ENCODE measurements around the gene IL1RL2.

Gene IL1RL2

GRCh38 chr2:102181919-102182635, 4.7 kb upstream of the IL1RL2 start:
- no peaks in the 10 kb centered on the region for H3K9me3 ChIP-seq (ENCODE audit: low read length)
- H3K4me2 ChIP-seq (ENCODE audit: low read length): no peak overlapping the region
- H3K9me2 ChIP-seq (ENCODE audit: low read depth, low read length): no peaks in the 10 kb centered on the region
- no peak for TF ChIP-seq CTCF (IDR thresholded peaks at IDR 0.05; ENCODE audit: low read length)
- TF ChIP-seq EZH2 (IDR thresholded peaks at IDR 0.05; ENCODE audit: borderline replicate concordance, low read length): no peak
- H3K9ac ChIP-seq (ENCODE audit: low read length): no peak overlapping the region
- H2AFZ ChIP-seq (ENCODE audit: low read length): no peak overlapping the region
- no peaks in the 10 kb centered on the region for H4K20me1 ChIP-seq (ENCODE audit: insufficient read depth, low read length)
- no peaks in the 10 kb centered on the region for H3F3A ChIP-seq (ENCODE audit: insufficient read depth, low read length)
- H3K79me2 ChIP-seq (ENCODE audit: insufficient read depth, low read length): no peaks in the 10 kb centered on the region
- no peaks in the 10 kb centered on the region for H3K27me3 ChIP-seq (ENCODE audit: insufficient read depth, low read length)
- no peaks in the 10 kb centered on the region for H3K36me3 ChIP-seq (ENCODE audit: insufficient read depth, low read length)
- no peaks in the 10 kb centered on the region for H3K4me1 ChIP-seq (ENCODE audit: insufficient read depth, low read length, severe bottlenecking)
- H3K4me3 ChIP-seq (ENCODE audit: low read depth, low read length, poor library complexity, severe bottlenecking): no peak overlapping the region
- H3K27ac ChIP-seq (ENCODE audit: low read depth, low read length, poor library complexity, severe bottlenecking): no peak overlapping the region

GRCh38 chr2:102184018-102184417, 2.8 kb upstream of the IL1RL2 start:
- no peaks in the 10 kb centered on the region for H3F3A ChIP-seq (ENCODE audit: insufficient read depth, low read length)
- no peak overlapping the region for H3K4me2 ChIP-seq (ENCODE audit: low read length)
- no peaks in the 10 kb centered on the region for H3K9me2 ChIP-seq (ENCODE audit: low read depth, low read length)
- H3K4me1 ChIP-seq (ENCODE audit: insufficient read depth, low read length, severe bottlenecking): no peaks in the 10 kb centered on the region
- no peaks in the 10 kb centered on the region for H3K27me3 ChIP-seq (ENCODE audit: insufficient read depth, low read length)
- no peaks in the 10 kb centered on the region for H4K20me1 ChIP-seq (ENCODE audit: insufficient read depth, low read length)
- no peak overlapping the region for H3K9ac ChIP-seq (ENCODE audit: low read length)
- no peaks in the 10 kb centered on the region for H3K79me2 ChIP-seq (ENCODE audit: insufficient read depth, low read length)
- no peaks in the 10 kb centered on the region for H3K36me3 ChIP-seq (ENCODE audit: insufficient read depth, low read length)
- H3K4me3 ChIP-seq (ENCODE audit: low read depth, low read length, poor library complexity, severe bottlenecking): no peak overlapping the region
- H2AFZ ChIP-seq (ENCODE audit: low read length): no peak overlapping the region
- no peaks in the 10 kb centered on the region for H3K9me3 ChIP-seq (ENCODE audit: low read length)
- H3K27ac ChIP-seq (ENCODE audit: low read depth, low read length, poor library complexity, severe bottlenecking): no peak overlapping the region
- TF ChIP-seq CTCF (IDR thresholded peaks at IDR 0.05; ENCODE audit: low read length): no peak
- TF ChIP-seq EZH2 (IDR thresholded peaks at IDR 0.05; ENCODE audit: borderline replicate concordance, low read length): no peak

- no peak overlapping the region for H2AFZ ChIP-seq (ENCODE audit: low read length)
- TF ChIP-seq CTCF (IDR thresholded peaks at IDR 0.05; ENCODE audit: low read length) (no peak), EZH2 (IDR thresholded peaks at IDR 0.05; ENCODE audit: borderline replicate concordance, low read length) (no peak)
- no peaks in the 10 kb centered on the region for H3K9me2 ChIP-seq (ENCODE audit: low read depth, low read length)
- no peak overlapping the region for H3K4me3 ChIP-seq (ENCODE audit: low read depth, low read length, poor library complexity, severe bottlenecking)
- H3F3A ChIP-seq (ENCODE audit: insufficient read depth, low read length): no peaks in the 10 kb centered on the region
- H3K4me2 ChIP-seq (ENCODE audit: low read length): no peak overlapping the region
- no peaks in the 10 kb centered on the region for H3K79me2 ChIP-seq (ENCODE audit: insufficient read depth, low read length)
- H3K4me1 ChIP-seq (ENCODE audit: insufficient read depth, low read length, severe bottlenecking): no peaks in the 10 kb centered on the region
- H3K9me3 ChIP-seq (ENCODE audit: low read length): no peaks in the 10 kb centered on the region
- no peaks in the 10 kb centered on the region for H4K20me1 ChIP-seq (ENCODE audit: insufficient read depth, low read length)
- no peaks in the 10 kb centered on the region for H3K36me3 ChIP-seq (ENCODE audit: insufficient read depth, low read length)
- no peak overlapping the region for H3K9ac ChIP-seq (ENCODE audit: low read length)
- H3K27ac ChIP-seq (ENCODE audit: low read depth, low read length, poor library complexity, severe bottlenecking): no peak overlapping the region
- H3K27me3 ChIP-seq (ENCODE audit: insufficient read depth, low read length): no peaks in the 10 kb centered on the region
Measured at GRCh38 chr2:102184568-102184967, 2.3 kb upstream of the IL1RL2 start.

Measured in OCI-LY1 (cell line).